Fibroblast of skin of left biceps (primary cell): ENCODE measurements around the gene GPR39.

Experiments used
- DNase-seq, 2 experiments: peaks; one replicate each; pipeline ENCODE4 v3.0.0-alpha.2; 2013; ENCODE audit warnings: low read depth in 2 of 2

Gene GPR39

GRCh38 chr2:132641819-132642218, 225.2 kb downstream of the GPR39 start:
- DNase-seq: no peak

DNA sequence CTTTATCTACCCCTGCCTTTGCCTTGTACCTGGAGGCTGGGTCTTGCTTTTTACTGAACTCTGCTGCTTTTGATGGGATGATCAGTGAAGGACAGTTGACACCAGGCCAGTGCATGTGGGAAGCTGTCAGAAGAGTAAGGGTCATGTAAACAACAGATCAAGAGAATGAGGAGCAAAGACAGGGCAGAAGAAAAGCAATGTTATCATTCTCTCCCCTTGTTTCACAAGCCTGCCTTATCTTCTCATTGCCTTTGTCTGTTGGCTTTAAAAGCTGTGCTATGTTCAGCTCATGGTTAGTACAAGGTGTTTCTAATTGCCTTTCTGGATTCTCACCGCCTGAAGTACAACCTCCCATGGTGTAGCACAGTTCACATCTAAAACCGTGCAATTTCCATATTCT, 225.8 kb downstream of the GPR39 start:
- DNase-seq: no peak

DNA sequence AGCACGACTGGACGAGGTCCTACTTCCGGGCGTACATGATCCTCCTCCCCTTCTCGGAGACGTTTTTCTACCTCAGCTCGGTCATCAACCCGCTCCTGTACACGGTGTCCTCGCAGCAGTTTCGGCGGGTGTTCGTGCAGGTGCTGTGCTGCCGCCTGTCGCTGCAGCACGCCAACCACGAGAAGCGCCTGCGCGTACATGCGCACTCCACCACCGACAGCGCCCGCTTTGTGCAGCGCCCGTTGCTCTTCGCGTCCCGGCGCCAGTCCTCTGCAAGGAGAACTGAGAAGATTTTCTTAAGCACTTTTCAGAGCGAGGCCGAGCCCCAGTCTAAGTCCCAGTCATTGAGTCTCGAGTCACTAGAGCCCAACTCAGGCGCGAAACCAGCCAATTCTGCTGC, 228.6 kb downstream of the GPR39 start:
- no peak for DNase-seq

DNA sequence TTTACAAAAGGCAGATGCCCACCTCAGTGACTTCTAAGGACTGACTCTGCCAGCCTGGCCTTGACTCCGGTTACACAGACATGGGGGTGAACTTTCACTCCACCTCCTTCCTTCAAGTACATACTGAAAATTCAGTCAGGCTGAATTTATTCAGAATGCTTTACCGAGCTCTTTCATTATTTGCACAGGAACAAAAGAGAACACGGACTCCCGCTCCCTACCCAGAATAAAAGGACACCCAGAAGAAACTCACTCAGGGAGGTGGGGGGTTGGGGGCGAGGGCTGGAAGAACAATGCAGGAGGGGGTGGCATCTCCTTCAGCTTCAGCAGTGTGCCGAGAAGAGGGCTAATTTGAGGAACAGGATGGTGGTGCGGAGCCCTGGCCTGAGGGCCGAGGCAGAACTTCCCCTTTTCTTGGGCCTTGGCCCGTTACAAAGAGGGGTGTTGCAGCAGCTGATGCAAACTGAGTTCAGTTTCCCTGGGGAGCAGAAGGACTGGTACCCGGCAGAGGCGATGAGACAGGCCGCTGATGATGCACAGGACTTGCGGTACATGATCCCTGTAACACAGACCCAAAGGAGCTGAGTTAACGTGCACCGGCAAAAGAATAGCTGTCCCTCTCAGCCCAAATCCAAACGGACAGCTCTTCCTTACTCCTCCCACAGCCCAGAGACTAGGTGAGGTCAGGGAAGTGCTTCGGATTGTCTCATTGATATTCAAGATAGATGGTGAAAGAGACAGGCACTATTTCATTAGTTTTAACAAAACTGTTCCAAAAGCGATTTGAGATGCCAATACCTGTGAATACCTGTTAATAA, 229.3 kb downstream of the GPR39 start:
- no peak for DNase-seq

DNA sequence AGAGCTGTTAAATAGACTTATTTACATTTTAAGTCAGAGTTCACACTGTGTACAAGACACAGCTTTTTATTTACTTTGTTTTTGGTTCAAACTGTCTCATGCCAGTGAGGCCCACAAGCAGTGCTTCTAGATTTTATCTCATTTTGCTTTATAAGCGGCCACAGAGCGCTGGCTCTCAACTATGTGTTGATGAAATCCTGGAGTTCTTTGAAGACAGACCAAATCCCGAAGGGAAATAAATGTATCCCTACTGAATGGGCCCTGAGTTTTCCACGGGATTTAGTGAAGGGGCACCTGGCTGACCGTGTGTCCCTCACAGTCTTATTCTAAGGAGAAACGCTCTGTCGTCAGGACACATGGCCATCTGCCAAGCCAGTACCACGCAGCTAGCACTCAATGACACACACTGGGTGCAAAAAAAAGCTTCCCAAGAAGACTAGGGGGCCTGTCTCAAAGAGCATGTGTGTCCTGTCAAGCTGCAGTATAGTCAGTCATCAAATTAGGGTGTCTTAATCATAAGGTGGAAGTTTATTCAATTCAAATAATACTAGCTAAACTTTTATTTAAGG, 230.0 kb downstream of the GPR39 start:
- no peak for DNase-seq

DNA sequence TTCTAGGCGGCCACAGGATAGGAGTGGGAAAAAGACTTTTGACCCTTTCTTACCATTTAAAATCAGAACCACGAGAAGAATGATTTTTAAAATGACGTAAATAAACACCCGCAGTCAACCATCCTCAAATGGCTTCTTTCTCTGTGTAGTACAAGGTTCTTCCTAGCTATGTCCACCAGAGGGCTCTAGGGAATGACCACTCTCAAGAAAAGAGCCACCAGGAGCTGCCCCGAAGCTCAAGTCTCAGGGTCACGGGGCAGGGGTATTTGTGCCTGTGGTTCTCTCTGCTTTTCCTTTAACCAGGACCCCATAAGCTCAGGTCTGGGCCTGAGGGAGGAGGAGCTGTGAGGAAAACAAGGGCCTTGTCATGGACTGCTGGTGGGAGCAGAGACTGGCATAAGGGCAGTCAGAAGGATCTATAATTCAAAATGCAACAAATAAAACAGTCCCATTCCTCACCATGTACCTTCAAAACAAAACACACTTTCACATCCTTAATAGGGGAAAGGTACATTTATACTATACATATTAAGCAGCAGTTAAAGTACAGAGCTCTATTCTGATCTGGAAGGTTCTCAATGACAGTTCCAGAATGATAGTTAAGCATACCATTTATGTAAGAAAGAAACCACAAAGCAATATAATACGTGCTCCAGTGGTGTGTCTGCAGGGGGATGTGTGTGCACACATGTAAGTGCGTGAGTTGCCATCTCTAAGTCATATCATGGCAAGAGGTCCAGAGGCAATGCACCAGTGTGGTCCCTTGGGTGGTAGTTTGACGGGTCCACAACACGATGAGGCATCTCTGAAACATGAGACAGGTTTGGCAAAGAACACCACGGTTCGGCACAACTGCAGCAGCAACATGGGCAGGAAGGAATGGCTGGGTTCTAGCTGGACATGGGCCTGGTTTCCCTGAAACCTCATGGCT, 234.8 kb downstream of the GPR39 start:
- DNase-seq: no peak

DNA sequence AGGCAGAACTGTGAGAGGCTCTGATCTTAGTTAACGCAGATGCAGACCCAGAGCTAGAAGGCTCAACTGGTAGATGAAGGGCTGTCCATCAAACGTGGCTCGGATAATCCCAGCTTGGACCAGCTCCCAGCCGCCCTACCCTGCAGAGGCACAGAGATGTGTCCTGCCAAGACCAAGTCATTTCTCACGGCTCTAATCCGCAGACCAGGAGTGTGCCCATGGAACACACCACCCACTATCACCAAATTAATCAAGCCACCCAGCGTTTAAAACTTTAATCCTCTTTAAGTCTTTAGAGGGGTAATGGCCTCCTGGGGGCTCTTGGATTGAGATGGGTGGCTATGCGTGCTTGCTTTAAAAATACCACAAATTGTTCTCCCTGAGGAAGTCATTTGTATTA, 235.9 kb downstream of the GPR39 start:
- no peak for DNase-seq

DNA sequence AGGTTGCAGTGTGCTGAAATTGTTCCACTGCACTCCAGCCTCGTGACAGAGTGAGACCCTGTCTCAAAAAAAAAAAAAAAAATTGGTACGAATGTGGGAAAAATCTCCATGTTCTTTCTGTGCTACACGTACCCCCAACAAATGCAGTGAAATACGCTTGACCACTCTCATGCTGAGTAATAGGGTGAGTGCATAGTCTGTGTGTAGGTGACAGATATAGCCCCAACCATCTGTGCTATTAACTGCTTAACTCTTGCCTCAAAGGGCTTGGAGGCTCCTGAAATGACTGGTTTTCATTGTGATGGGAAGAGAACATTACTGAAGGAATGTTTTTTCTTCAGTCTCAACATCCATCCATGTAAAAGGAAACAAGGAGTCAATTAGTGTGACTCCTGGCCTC, 237.7 kb downstream of the GPR39 start:
- DNase-seq: no peak

DNA sequence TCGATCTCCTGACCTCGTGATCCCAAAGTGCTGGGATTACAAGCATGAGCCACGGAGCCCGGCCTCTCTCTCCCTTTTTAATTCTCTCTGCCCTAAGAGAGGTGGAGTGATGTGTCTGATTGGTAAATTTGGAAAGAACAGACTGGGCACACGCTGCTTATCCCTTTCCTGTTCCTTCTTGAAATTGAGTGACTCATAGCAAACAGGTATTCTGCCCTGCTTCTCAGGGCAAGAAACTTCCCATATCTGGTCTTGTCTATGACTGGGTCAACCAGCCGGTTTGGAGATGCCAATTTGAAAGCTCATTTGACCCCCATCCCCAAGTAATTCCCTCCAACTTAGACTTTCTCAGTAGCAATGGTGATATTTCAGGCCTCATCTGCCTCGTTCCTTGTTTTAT, 238.4 kb downstream of the GPR39 start:
- DNase-seq: no peak

GRCh38 chr2:132656266-132656975, 239.8 kb downstream of the GPR39 start:
- DNase-seq: no peak

DNA sequence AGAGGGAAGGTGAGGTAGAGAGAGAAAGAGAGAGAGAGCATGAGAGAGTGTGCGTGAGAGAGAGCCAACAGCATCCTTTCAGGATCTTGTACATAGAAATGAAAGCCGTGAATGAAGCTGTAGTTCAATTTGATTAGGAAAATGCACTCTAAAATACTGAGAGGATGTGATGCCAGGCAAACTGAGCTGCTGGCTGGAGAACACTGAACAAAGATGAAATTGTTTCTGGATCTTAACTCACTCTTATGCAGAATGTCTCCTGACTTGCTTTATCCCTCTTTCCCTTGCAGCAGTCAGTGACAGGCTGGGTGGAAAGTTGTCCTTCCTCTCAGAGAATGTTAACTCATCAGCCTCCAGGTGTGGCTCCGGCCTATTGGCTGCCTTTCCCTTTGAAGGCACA, 242.7 kb downstream of the GPR39 start:
- DNase-seq: no peak

GRCh38 chr2:132662732-132663131, 246.1 kb downstream of the GPR39 start:
- DNase-seq: no peak

DNA sequence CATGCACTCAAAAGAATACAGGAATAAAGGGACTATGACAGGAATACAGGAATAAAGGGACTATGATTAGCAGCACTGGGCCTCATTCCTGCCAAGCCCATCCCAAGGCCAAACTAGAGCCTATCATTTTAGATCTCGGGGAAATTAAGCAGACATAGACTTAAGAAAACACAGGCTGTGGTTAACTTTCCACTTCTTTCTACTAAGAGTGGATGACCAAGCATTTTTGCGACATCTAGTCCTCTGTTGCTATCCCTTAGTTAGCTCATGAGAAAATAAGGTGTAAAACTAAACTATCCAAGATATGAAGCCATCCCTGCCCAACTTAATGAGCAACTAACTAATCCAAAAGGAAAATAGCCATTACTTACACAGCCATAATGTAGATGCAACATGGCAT, 247.5 kb downstream of the GPR39 start:
- DNase-seq: no peak

- no peak for DNase-seq
These were observed 249.0 kb downstream of the GPR39 start for GRCh38 chr2:132665401-132666140.

GRCh38 chr2:132667706-132668105, 251.1 kb downstream of the GPR39 start:
- no peak for DNase-seq

DNA sequence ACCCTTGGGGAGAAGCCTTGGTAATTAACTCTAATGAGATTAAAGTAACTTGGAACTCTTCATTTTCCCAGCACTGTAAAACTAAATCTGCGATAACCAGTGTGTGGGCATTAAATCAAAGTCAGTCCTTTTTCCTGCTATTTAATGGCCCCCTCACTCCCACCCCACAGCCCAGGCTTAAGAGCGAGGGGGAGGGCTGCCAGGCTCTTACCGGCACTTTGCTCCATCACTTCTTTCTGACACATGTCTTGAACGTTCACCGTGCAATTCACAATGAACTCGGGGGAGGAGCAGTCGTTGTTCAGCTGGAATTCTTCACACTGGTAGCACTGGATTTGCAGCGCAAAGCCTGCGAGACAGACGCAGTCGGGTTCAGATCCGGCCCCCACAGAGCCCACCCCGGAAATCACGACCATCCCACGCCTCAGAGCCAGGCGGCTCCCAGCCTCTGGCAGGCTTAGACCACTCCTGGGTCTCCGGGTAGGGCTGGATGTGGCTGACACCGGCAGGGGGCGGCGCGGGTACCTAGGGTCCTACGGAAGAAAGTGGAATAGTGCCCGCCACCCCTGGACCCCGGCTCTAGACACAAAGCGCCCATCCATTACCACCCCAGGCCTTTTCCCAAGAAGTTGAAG, 251.7 kb downstream of the GPR39 start:
- DNase-seq: no peak

GRCh38 chr2:132668987-132669907, 252.6 kb downstream of the GPR39 start:
- no peak for DNase-seq

GRCh38 chr2:132669908-132670495, 253.4 kb downstream of the GPR39 start, which contains the start of gene LYPD1:
LYPD1 (minus strand) TSS chr2:132670205; CDS start chr2:132669932, 273 bp downstream.
- DNase-seq: no peak

DNA sequence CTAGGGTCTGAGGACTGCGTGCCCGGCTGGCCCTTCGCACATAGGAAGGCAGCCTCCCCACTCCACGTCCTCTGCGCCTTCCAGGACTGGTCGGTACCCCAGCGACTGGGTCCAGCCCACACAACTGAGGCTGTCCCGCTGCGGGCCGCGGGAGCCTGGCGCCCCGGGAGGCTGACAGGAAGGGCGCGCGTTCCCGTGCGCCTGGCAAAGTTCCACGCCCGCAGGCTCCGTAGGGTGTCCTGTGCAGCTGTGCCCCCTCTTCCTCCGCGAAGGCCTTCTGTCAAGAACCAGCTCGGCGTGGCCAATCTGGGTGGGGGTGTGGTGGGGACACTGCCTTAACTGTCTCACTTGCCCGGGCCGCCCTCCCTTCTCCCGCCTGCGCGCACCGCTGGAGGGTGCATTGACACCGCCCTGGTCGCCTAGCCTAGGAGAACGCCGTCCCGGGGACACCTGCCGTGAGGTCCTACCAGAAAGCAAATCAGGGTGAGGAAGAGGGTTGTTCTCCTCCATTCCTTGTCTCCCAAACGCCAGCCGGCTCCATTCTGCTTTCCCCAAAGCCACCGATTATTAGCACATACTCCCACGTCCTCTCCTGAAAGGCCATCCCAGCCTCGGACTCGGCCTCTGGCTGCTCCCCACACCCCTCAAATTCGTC, 254.0 kb downstream of the GPR39 start:
- no peak for DNase-seq
